Epidermal melanocyte (primary cell): ENCODE measurements around the gene ZMIZ1.

Experiments used
- DNase-seq: peaks from one replicate; pipeline ENCODE4 v3.0.0; 2011; ENCODE audit warnings: low spot score; ENCODE audit not compliant: insufficient read length

The ZMIZ1 gene

DNA sequence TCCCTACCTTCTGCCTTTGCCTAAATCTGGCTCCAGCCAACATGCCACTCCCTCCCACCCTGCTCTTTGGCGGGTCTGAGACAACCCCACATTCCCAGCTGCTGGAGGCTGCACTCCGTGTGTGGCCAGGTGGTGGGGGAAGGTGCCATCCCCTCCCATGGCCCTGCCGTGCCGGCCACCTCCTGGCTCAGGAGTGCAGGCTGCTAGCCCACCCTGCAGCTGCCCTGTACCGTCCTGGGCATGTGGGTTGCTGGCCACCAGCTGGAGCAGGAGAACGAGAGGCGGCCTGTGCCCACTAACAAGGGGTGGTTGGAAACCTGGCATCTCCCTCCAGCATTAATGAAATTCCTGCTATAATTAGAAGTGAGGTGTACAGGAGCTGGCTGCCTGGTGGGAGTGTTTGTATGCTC, 97.6 kb downstream of the ZMIZ1 start:
- DNase-seq, result no peak

DNA sequence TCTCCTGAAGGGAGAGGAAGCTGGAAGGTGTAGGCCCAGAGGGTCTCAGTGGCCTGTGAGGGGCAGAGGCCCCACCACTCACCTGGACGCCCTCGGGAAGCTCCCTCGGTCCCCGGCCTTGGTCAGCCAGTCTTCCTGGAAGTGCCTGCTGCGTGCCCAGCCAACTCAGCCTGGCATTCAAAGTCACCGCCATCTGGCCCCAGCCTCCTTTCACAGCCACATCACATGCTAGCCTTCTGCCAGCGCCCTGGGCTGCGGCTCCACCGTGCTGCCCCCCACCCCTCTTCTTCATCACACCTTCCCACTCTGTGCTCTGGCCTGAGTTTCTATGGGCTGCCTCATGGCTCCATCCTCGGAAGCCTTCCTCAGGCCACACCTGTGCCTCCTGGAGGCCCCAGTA, 98.0 kb downstream of the ZMIZ1 start:
- DNase-seq, result no peak

DNA sequence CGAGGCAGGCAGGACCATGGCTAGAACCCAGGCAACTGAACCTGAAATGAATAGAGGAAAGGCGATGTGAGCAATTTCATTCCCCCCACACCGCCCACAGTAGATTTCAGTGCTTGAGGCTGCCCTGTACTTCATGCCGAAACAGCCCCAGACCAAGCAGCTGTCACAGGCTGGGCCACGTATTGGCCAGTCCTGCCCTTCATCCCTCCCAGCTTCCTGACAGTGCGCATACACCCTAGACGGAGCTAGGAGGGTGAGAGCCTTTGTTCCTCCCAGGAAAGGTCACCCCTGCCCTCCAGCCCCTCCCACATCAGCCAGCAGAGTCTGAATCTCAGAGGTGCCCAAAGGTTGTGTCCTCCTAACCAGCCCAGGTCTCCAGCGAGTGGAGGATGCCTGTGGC, 98.8 kb downstream of the ZMIZ1 start:
- no peak for DNase-seq

DNA sequence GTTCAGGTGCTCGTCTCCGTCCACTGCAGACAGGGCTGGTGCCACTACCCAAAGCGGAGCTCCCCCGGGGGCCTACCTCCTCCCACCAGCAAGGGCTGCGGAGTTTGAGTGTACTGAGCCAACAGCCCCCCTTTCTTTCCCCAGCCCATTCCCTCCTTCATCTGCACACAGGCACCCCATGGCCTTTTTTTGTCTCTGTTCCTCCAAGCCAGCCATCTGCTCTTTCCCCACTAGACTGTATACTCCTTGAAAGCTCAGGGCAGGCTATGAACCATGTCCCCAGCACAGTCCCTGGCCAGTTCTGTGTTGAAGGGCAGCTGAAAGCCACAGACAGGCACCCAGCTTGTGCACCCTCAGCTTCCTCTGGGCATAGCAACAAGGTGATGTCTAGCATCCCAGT, 99.4 kb downstream of the ZMIZ1 start:
- DNase-seq, result no peak

DNA sequence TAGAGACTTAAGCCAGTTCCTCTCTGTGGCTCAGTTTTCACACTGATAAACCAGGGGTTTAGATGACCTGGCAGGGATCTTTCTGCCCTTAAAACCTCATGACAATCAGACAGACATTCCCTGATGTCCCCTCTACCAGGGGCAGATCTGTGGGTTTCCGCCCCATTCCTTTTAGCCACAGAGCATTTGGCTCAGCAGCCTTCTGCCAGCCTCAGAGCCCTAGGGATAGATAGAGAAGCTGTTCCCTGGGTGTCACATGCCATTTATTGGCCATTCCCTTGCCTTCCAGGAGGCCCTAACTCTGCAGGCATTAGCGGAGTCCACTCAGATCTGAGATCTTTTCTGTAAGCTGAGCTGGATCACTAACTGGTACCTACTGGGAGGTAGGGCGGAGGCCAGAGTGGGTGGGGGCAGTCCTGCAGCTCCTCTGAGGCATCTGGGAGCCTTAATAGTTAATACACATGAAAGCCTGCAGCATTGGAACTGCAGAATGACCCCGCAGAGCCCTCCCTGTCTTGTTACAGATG, 101.5 kb downstream of the ZMIZ1 start:
- no peak for DNase-seq

DNA sequence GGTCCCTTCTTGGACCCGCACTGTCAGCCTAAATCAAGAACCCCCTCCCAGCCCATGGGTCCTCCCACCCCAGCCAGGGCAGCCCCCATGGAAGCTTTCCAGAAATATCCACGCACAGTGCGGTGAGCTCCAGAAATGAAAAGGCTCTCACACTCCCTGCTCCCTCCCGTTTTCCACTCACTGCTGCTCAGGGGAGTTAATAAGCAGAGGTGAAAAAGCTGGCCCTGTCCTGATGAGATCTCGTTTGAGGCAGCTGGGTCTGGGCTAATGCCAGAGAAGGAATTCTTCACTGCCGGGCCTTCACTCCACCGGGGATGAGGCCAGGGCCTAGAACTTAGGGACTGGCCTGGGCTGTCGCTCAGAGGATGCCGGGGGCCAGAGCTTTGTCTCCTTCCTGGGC, 102.2 kb downstream of the ZMIZ1 start:
- DNase-seq, result no peak

DNA sequence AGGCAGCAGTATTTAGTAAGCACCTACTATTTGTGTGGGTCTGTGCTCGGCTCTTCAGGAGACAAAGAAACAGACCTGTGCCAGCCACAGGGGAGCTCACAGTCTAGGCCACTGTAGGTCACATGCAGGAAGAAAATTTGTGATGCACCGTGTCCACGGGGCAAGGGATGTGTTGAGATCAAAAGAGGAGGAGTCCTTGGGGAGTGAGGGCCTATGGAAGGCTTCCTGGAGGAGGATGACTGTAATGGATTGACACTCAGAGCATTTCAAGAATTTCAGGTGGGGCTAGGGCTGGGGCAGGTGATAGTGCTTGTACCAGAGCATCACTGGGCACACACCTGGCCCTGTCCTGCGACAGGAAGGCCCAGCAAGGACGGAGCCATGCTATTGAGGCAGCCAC, 102.7 kb downstream of the ZMIZ1 start:
- no peak for DNase-seq

DNA sequence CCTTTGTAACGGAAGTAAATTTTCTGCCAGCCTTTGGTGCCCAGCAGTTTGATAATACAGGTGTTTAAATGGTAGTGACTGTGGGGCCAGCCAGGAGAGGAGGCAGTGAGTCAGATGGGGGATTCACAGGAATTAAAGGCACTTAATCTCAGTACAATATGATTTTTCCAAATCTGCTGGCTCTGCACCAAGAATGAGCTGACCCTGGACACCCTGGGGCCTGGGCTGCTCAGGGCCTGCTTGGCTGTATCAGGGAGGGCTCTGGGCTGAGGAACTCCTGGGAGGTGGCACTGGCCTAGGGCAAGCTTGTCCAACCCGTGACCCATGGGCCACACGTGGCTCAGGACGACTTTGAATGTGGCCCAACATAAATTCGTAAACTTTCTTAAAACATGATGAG, 104.1 kb downstream of the ZMIZ1 start:
- no peak for DNase-seq

DNA sequence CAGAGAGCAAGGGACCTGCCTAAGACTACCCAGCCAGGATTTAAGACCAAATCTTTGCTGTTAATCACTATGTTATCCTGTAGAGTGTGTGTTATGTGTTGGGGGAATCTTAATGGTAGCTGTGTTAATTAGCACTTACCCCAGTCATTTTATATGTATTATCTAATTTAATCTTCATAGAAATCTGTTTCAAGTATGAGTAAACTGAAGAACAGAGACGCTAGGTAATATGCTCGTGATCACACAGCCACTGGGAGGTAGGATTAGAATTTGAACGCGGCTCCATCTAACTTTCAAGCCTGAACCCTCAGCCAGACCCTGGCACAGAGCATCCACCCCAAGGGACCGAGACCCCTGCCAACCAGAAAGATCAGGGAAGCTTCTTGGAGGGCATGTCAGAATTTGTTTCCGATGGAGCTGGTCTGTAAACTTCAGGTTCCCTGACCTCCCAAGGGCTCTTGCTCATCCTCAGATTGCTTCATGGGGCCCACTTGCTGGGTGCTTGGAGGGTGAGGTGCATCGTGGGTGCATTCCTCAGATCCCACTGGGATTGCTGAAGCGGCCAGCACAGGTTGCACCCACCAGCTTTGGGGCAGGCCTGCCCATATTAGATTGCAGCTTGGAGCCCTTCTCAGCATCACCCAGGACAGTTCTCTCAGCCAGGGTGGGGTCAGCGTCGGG, 105.0 kb downstream of the ZMIZ1 start:
- DNase-seq, result no peak

DNA sequence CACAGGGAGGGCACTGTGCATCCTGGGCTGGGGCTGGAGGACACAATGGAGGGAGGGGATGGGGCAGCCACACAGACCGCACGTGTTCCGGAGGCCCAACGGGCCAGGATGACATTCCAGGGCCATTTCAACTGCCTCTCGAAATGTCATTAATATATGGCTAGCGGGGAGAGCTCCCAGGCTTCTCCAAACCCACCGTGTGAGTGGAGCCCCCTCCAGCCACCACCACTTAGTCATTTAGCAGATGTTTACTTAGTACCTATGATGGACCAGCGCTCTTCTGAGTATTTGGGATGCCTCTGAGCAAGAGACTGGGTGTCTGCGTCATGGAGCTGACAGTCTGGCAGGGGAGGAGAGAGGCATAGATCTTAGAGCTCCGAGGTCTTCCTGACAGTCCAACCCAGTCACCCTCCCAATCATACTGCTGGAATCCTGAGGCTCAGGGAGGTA, 107.3 kb downstream of the ZMIZ1 start:
- DNase-seq, result no peak

DNA sequence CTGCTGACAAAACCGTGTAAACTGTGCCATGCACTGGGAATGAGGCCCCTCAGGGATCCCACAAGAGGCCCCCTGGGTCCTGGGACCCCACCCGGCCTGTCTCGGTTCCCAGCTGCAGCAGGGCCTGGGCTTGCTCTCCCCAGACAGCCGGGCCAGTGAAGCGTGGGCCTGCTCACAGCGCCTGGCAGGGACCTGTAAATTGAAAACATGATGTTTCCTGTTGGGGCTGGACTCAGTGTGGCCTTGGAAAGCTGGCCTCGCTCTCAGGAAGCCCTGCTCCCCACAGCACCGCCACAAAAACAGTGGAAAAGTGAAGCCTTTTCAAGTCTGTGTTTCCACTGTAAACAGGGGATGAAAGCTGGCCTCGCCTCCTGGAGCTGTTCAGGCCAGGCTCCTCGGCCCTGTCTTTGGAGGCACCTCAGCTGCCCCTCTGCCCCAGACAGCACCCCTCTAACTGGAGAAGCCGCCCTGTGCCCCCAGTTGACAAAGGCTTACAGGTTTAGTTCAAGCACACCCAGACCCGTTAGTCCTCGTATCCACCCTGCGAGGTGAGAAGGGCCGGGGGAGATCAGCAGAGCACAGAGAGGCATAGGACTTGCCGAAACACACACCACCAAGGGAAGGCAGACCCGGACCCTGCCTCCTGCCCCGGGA, 108.3 kb downstream of the ZMIZ1 start:
- DNase-seq, result no peak

DNA sequence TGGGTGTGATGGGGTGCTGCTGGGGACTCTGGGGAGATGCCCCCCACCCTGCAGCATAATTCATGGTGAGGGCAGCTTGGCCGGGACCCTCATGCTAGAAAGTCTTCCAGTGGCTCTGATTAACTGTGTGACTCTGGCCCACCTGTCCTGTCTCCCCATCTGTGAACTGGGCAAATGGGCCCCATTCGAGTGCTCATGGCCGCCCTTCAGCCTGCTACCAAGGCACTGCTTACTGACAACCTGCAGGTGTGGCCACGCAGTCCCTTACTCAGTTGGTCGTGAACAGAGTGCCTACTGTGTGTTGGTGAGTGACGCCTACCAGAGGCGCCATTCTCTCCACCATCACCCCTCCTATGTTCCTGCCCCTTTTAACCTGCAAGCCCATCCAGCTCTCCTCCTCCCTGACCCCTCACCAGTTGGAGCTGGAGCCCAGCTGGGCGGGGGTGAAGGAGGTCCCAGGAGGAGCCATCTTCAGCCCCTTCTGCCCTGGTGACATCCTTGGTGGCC, 109.4 kb downstream of the ZMIZ1 start:
- DNase-seq, result no peak

DNA sequence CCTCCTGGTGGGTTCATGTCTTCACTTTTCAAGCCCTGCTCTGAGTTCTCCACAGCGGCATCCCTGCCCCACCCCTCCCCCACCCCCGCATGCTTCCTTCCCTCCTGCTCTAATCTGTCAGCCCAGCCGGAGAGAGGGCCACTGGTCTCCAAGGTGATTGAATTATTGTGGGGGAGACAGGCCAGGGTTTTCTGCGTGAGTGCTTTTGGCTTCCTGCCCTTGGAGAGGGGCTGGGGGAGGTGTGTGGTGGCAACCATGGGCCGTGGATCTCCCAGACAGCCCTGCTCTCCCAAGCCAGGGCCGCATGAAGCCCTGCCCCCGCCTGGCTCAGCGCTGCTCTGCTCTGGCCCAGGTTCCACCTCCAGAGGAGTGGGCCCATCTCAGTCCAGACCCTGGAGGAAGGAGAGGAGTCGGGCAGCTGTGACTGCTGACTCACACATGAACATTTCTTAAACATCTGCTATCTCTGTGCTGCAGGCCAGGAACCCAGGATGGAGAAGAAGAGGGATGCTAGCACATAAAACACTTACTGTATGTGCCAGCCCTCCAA, 109.9 kb downstream of the ZMIZ1 start:
- DNase-seq, result no peak

DNA sequence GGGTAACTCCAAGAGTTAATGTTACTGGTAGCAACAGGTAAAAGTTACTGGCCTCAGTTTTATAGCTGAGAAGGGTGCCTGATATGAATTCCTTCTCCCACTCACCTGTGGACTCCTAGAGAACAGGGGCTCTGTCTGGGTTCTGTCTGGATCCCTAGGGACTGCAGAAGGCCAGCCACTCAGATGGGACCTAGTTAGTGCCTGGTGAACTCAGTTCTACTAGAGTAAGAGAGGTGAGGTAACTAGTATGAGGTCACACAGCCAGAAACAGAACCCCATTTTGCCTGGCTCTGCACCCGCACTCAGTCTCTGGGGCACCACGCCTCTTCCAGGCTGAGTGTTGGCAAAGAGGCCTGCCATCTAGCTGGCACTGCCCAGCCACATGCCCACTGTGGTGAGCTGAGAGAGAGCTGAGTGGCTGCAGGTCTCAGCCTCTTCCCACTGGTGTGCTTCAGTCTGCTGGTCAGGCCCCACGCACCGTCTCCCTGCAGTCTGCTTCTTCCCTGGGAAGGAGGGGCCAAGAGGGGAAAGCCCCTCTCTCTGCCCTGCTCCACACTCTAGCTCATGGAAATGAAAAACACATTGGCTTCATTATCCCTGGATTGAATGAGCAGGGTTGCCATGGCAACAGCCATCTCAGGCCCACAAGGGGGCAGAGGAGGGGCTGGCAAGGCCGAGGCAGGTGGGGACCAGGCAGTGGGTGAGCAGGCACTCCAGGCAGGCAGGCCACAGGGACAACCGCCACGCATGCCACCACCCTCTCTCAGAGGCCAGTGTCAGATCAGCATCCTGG, 110.6 kb downstream of the ZMIZ1 start:
- DNase-seq, result no peak

DNA sequence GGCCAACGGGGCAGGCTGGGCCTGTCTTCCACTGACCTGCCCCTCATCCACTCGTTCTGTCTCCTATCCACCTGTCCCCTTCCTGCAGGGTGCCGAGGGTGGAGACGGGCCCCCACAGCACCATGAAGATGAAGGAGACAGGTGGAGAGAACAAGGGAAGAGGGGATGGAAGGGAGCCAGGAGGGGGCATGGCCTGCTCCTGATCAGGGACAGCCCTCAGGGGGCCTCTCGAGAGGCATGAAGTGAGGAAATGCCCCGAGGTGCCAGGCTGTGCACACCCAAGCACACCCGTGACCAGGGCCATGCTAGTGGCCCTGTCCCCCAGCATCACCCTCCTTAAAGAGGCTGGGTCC, 111.2 kb downstream of the ZMIZ1 start:
- DNase-seq, result no peak

DNA sequence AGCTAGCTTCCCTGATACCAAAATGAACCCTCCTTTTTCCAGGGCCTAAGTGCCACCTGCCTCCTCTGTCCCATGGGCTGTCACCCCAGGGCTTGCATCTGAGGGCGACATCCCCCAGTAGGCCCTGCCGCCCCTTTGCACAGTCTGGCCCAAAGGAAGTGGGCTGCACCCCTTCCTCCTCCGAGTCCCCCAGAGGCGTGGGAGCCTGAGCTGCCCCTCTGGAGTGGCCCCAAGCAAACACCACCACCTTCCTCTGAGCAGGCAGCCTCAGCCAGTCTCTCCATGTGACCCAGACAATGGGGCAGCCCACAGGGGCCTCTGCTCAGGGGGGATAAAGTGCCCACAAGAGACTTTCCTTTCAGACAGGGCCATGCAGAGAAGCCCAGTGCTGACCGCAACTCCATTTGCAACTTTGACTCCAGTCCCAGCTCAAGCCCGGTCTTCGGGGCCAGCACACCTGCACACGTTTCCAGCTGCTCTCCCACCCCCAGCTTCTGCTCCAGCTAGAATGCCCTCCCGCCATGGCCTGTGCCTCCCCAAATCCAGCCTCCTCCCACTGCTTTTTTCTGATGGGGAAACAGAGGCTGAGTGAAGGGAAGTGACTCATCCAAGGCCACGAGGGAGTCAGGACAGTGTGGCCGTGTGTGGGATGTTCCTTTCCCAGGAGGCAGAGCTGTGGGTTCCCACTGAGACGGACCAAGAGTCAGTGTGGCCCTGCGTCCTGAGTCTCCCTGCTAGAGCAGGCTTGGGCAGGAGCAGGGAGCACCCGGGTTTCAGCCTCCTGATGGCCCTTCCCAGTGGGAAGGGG, 111.9 kb downstream of the ZMIZ1 start:
- DNase-seq, result no peak

DNA sequence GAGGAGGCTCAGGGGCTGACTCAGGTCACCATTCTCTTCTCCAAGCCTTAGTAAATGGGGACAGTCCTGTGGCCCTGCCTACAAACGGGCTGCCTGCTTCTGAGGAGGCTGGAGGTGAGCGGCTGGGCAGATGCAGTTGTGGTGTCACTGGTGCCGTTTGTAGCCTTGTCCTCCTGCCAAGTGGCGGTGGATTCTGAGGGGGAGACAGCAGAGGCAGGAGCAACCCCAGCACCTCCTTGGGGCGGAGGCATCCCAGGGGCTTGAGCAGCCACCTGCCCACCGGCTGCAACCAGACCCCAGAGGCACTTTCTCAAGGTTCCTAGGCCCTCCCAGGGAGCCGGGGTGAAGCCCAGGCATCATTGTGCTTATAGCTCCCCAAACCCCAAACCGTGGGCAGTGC, 112.5 kb downstream of the ZMIZ1 start:
- no peak for DNase-seq

DNA sequence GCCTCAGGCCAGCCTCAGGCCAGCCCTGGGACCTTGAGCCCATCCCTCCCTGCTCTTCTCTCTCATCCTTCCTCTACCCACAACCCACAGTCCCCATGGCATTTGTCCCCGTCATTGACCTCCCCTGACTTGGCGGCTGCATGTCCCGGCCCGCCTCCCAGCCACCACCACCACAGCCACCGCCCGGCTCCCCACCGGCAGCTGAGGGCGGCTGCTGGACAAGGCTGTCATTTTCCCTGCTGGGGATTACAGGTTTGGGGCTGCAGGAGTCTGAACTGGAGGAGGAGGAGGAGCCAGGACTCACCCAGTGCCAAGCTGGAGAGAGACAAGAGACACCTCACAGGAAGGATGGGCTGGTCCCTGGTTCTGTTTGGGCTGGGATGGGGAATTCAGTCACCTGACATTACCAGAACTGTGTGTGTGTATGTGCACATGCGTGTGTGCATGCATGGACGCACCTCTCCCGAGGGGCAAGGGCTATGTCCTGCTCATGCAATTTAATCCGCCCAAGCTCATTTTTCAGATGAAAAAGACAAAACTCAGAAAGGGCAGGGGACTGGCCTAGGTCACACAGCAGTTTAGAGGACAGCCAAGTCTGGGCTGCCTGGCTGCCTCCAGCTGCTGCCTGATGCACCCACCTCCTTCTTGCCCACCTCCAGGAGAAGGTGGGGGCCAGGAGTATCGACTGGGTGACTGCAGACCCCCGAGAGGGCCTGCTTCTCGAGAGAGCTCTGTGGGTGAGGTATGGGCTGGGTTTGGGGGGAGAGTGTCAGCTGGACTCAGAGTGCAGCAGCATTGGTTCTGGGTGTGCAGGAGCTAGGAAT, 113.1 kb downstream of the ZMIZ1 start:
- no peak for DNase-seq

DNA sequence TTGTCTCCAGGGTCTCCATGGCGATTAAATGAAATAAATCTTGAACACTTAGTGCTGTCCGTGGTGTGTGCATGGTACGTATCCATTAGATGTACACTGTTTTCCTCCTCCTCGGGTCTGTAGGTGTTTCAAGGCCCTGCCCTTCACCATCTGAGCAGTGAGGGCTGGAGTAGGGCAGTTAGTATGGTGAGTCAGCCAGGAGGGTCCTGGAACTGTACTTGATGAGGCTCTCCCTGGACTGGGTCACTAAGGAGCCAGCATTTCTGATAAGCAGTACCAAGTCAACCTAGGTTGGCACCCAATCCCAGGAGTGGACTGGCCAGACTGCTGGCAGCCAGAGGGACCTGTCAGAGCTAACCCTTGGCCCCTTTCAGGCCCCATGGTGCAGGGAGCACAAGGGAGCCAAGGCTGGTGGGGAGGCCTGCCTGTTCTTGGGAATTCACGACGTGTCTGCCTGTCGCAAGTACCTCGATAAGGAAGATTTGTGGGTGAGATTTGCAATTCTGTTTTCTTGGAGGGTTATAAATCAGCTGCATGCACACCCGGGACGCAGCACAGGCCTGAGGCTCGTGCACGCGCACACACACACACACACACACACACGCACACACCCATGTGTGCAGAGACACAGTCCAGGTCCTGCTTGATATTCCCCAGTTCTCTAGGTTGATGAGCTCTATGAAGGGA, 114.2 kb downstream of the ZMIZ1 start:
- DNase-seq, result no peak

DNA sequence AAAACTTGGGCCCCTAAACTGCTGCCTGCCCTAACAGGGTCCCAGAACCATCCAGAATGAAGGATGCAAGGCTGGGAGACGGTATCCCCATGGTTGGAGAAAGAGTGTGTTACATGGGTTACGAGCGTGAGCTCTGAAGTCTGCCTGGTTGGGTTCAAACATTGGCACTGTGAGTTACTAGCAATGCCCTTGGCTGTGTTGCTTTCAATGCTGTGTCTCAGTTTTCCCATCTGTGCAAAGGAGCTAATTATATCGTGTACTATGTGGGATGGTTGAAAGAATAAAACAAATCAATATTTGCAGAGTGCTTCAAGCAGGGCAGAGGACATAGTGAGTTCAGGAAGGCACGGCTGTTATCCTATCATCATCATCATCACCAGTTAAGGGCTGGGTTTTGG, 114.7 kb downstream of the ZMIZ1 start:
- no peak for DNase-seq
